Liver (tissue), 9 donors: ENCODE data around the gene HBG2. TPM values are rescaled to one million over a fixed set of nuclear protein-coding genes. Genes with fewer than 3 reads are reported as not detected.

ENCODE experiments used
- DNase-seq: peaks from one replicate; pipeline ENCODE4 v3.0.0-alpha.2; 2017; ENCODE audit warnings: low spot score
- H3K27ac ChIP-seq, 2 donors: one replicate each; pipeline ENCODE4 v1.7.0; 2013; ENCODE audit warnings: inconsistent platforms in 2 of 2, low read length in 2 of 2, control low read depth in 1 of 2, low read depth in 1 of 2, mild to moderate bottlenecking in 1 of 2
- H3K27me3 ChIP-seq, 4 donors: one replicate each; pipeline versions ENCODE4 v1.6.1 to v1.7.0; 2013; ENCODE audit warnings: low read length in 3 of 4, inconsistent platforms in 1 of 4, mild to moderate bottlenecking in 1 of 4, moderate library complexity in 1 of 4; ENCODE audit not compliant: control insufficient read depth in 4 of 4, insufficient read depth in 4 of 4
- H3K36me3 ChIP-seq, 4 donors: one replicate each; pipeline versions ENCODE4 v1.6.1 to v1.7.0; 2013; ENCODE audit warnings: low read length in 3 of 4, mild to moderate bottlenecking in 3 of 4, low read depth in 1 of 4, moderate library complexity in 1 of 4; ENCODE audit not compliant: control insufficient read depth in 4 of 4, insufficient read depth in 3 of 4
- H3K4me1 ChIP-seq, 4 donors: one replicate each; pipeline versions ENCODE4 v1.6.1 to v1.7.0; 2013; ENCODE audit warnings: low read length in 3 of 4, mild to moderate bottlenecking in 3 of 4, moderate library complexity in 1 of 4; ENCODE audit not compliant: control insufficient read depth in 4 of 4, insufficient read depth in 4 of 4
- H3K4me3 ChIP-seq, 3 donors: one replicate each; pipeline versions ENCODE4 v1.6.1 to v1.7.0; 2013; ENCODE audit warnings: low read length in 3 of 3, control low read depth in 1 of 3, low read depth in 1 of 3, mild to moderate bottlenecking in 1 of 3
- H3K9ac ChIP-seq, 2 donors: one replicate each; pipeline ENCODE4 v1.7.0; 2013; ENCODE audit warnings: low read length in 2 of 2, mild to moderate bottlenecking in 2 of 2, moderate library complexity in 2 of 2, control low read depth in 1 of 2, low read depth in 1 of 2
- H3K9me3 ChIP-seq, 4 donors: one replicate each; pipeline versions ENCODE4 v1.6.1 to v1.7.0; 2013; ENCODE audit warnings: low read length in 3 of 4; ENCODE audit not compliant: control insufficient read depth in 4 of 4
- ATF3 ChIP-seq: IDR thresholded peaks from 2 replicates; pipeline ENCODE4 v1.6.1; 2016; ENCODE audit warnings: antibody characterized with exemption
- CTCF ChIP-seq: fragments of 150-350 bp; IDR thresholded peaks from 2 replicates; pipeline ENCODE4 v1.5.1; 2017; ENCODE audit warnings: improper control_type of control experiment, low read depth, low read length; ENCODE audit not compliant: missing input control
- EGR1 ChIP-seq, 2 donors: IDR thresholded peaks; 2 replicates each; pipeline ENCODE4 v1.6.1; 2016 to 2018; ENCODE audit warnings: antibody characterized with exemption in 2 of 2, low read depth in 2 of 2
- FOXA1 ChIP-seq: IDR thresholded peaks from 2 replicates; pipeline ENCODE4 v1.6.1; 2016; ENCODE audit warnings: antibody characterized with exemption
- GABPA ChIP-seq, 2 donors: IDR thresholded peaks in 1 of 2; conservative IDR thresholded peaks in 1 of 2; 2 replicates each; pipeline ENCODE4 v1.6.1; 2016; ENCODE audit warnings: antibody characterized with exemption in 2 of 2, mild to moderate bottlenecking in 1 of 2, moderate library complexity in 1 of 2
- HNF4A ChIP-seq, 2 donors: conservative IDR thresholded peaks; 2 replicates each; pipeline ENCODE4 v1.6.1; 2016; ENCODE audit warnings: antibody characterized with exemption in 2 of 2, mild to moderate bottlenecking in 2 of 2
- HNF4G ChIP-seq: IDR thresholded peaks from 2 replicates; pipeline ENCODE4 v1.6.1; 2016; ENCODE audit warnings: antibody characterized with exemption
- JUND ChIP-seq, 2 donors: IDR thresholded peaks; 2 replicates each; pipeline ENCODE4 v1.6.1; 2016; ENCODE audit warnings: antibody characterized with exemption in 2 of 2
- NR2F2 ChIP-seq: IDR thresholded peaks from 2 replicates; pipeline ENCODE4 v1.6.1; 2016; ENCODE audit warnings: antibody characterized with exemption
- RAD21 ChIP-seq, 2 donors: IDR thresholded peaks; 2 replicates each; pipeline ENCODE4 v1.6.1; 2016; ENCODE audit warnings: antibody characterized with exemption in 2 of 2, mild to moderate bottlenecking in 2 of 2
- REST ChIP-seq: IDR thresholded peaks from 2 replicates; pipeline ENCODE4 v1.6.1; 2016; ENCODE audit warnings: antibody characterized with exemption, mild to moderate bottlenecking
- RXRA ChIP-seq, 2 donors: IDR thresholded peaks; 2 replicates each; pipeline ENCODE4 v1.6.1; 2017 to 2018; ENCODE audit warnings: antibody characterized with exemption in 2 of 2, mild to moderate bottlenecking in 1 of 2
- SP1 ChIP-seq: IDR thresholded peaks from 2 replicates; pipeline ENCODE4 v1.6.1; 2018; ENCODE audit warnings: antibody characterized with exemption, mild to moderate bottlenecking
- YY1 ChIP-seq: IDR thresholded peaks from 2 replicates; pipeline ENCODE4 v1.6.1; 2016; ENCODE audit warnings: antibody characterized with exemption, mild to moderate bottlenecking
- ZBTB33 ChIP-seq: IDR thresholded peaks from 2 replicates; pipeline ENCODE4 v1.6.1; 2016; ENCODE audit warnings: antibody characterized with exemption
- polyA plus RNA-seq, 2 donors: library from polyadenylated mRNA; stranded (reverse) in 1 of 2; unstranded in 1 of 2; fragments of 200-250 nt in 1 of 2; fragments of >200 nt in 1 of 2; fragmentation: Nextera tagmentation in 1 of 2; extraction: Ambion mirVana in 1 of 2; gene quantifications; one replicate each; pipeline versions ENCODE4 v1.2.1 to v1.2.3, GENCODE V29; 2013 to 2015
- total RNA-seq, 2 donors: library from RNA; depleted of rRNA; stranded (reverse); fragments of >200 nt; gene quantifications; one replicate each; pipeline ENCODE4 v1.2.3, GENCODE V29; 2014
- donor health status: healthy.
- donor health status: healthy.
- donor health status: healthy.
- donor health status: healthy.
- donor health status: healthy.

The HBG2 gene
- total and polyA plus RNA-seq, 4 donors, result 0.71 to 55,632 TPM; not detected in 2

- no peak for TF ChIP-seq REST
These were observed 14.5 kb downstream of the HBG2 start (continued) for GRCh38 chr11:5240056-5240455.

GRCh38 chr11:5239046-5239445 is 15.5 kb downstream of the HBG2 start:
- no peak for DNase-seq
- Histone ChIP-seq H3K4me1 (no peaks in the 10 kb centered on the region), H3K4me3 (no peak overlapping the region), H3K27ac (no peak overlapping the region), H3K9ac (no peak overlapping the region), H3K9me3 (peaks cover 0 to 2% (median 0%) of the 10 kb centered on the region in 4 donors), H3K27me3 (peaks cover 0 to 3% (median 0%) of the 10 kb centered on the region in 4 donors), H3K36me3 (no peaks in the 10 kb centered on the region)
- no peak for TF ChIP-seq JUND (IDR thresholded peaks at IDR 0.05)
- no peak for TF ChIP-seq GABPA (IDR thresholded peaks at IDR 0.05 in 1 of 2, conservative IDR thresholded peaks at IDR 0.05 in 1 of 2)
- no peak for TF ChIP-seq CTCF
- TF ChIP-seq SP1, result no peak
- no peak for TF ChIP-seq RAD21 (IDR thresholded peaks at IDR 0.05)
- TF ChIP-seq REST, result no peak
- TF ChIP-seq HNF4G, result no peak
- no peak for TF ChIP-seq RXRA (IDR thresholded peaks at IDR 0.05)
- TF ChIP-seq FOXA1, result no peak
- TF ChIP-seq ATF3, result no peak
- TF ChIP-seq ZBTB33, result no peak
- TF ChIP-seq EGR1 (IDR thresholded peaks at IDR 0.05; ENCODE audit: low read depth in 2 of 2), result no peak
- no peak for TF ChIP-seq YY1
- TF ChIP-seq NR2F2, result no peak
- TF ChIP-seq HNF4A (conservative IDR thresholded peaks at IDR 0.05), result no peak
